ENCODE data around the gene MIPOL1. TPM values are rescaled to one million over a fixed set of nuclear protein-coding genes. Genes with fewer than 3 reads are reported as not detected.
A peak's percentile ranks its signal among the peaks of the same experiment; 100 is the strongest.

Gene MIPOL1
- total and polyA plus RNA-seq, 2 of the 13 experiments (the other 11 are each of a cell fraction or from before 2014, with no cell fraction given), result 8.6 to 34.2 TPM

- H3K27me3 ChIP-seq (ENCODE audit: control insufficient read depth in 1 of 2, insufficient read depth in 2 of 2, low read length in 2 of 2), result peaks cover 0 to 12% of the 10 kb centered on the region in 2 experiments; a peak in 1 of 5 replicates
- peaks cover 14% of the 10 kb centered on the region for H3K4me1 ChIP-seq (ENCODE audit: insufficient read depth, low read length)
- H4K20me1 ChIP-seq (ENCODE audit: insufficient read depth, low read length), result no peaks in the 10 kb centered on the region
- H3K9ac ChIP-seq (ENCODE audit: insufficient read depth, low read depth, low read length), result no peak overlapping the region
- H3K4me2 ChIP-seq (ENCODE audit: low read depth, low read length), result no peak overlapping the region
- ATAC-seq (no peak), DNase-seq (ENCODE audit: low spot score) (no peak), FAIRE-seq (no peak)
- no TSS peak for BruUV-seq (replicated peaks)
- H3K4me3 ChIP-seq (replicated peaks in 1 of 3; ENCODE audit: insufficient read depth in 1 of 3, low read depth in 2 of 3, low read length in 3 of 3), result no peak overlapping the region
- peak; percentile 74 for TF ChIP-seq CREB1 (IDR thresholded peaks at IDR 0.05)
- no peak for TF ChIP-seq CREB1 (CRISPR knock-in tag; IDR thresholded peaks at IDR 0.05)
- TF ChIP-seq NFE2L1 (CRISPR knock-in tag; IDR thresholded peaks at IDR 0.05; ENCODE audit: borderline replicate concordance), result no peak
- TF ChIP-seq ATAD3A (CRISPR knock-in tag; IDR thresholded peaks at IDR 0.05), result no peak
- no peaks in the 10 kb centered on the region for H3K79me2 ChIP-seq (ENCODE audit: insufficient read depth, low read length)
- WGBS (ENCODE audit: low lambda C conversion rate), result 72% methylated on average over 8 of the region's 8 CpGs
- no peaks in the 10 kb centered on the region for H3K36me3 ChIP-seq (replicated peaks in 1 of 2; ENCODE audit: control insufficient read depth in 1 of 2, insufficient read depth in 2 of 2, low read length in 2 of 2)
- ChIA-PET POLR2A (interaction anchor here (0.6 to 3.4 kb wide), 3 partner anchors 15 to 67 kb away, joined by 5 to 29 read pairs (median 6); partner anchors contain the start of gene MIPOL1), CTCF (ENCODE audit: low intra/inter-chr PET ratio, low total read pairs) (no interaction called here)
- H3K27ac ChIP-seq (ENCODE audit: extremely low read length, insufficient read depth, low read length), result no peak overlapping the region
- H2AFZ ChIP-seq (ENCODE audit: low read length), result no peak overlapping the region
- in situ Hi-C loops (cut with HindIII; ENCODE audit: extremely low pct_ligation_motif_present, low pct_unique_long_range_greater_than_20kb) (no loop called here), intact Hi-C loops (cut with micrococcal nuclease; ENCODE audit: unreplicated experiment) (loop anchor here (10.0 kb wide), 1 partner anchor 1525 kb away; no protein-coding TSS in a partner anchor)
- no peaks in the 10 kb centered on the region for H3K9me3 ChIP-seq (ENCODE audit: low read length)
Observed at GRCh38 chr14:37170237-37170636, 27.5 kb upstream of the MIPOL1 start.

DNA sequence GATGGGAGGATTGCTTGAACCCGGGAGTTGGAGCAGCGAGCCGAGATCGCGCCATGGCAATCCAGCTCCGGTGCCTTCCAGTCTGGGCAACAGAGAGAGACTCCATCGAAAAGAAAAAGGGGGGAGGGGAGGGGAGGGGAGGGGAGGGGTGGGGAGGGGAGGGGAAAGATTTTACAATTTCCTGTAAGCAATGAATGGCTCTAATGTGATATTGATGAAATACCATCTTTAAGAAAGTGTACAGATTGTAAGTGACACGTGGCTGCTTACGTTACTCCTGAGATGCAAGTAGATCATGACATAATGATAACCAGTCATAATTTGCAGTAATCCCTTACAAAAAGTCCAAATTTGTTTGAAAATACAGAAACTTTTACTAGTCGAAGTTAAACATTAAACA lies 26.7 kb upstream of the MIPOL1 start:
- POLR2A ChIA-PET, result interaction anchor here (2.4 to 3.4 kb wide), 2 partner anchors 26 to 67 kb away, joined by 6 to 29 read pairs; partner anchors contain the start of gene MIPOL1

More for the DNA sequence above, 26.7 kb upstream of the MIPOL1 start:
- Histone ChIP-seq H3K27ac (ENCODE audit: extremely low read length, insufficient read depth, low read length) (no peak overlapping the region), H3K4me3 (replicated peaks in 1 of 3; ENCODE audit: insufficient read depth in 1 of 3, low read depth in 2 of 3, low read length in 3 of 3) (no peak overlapping the region), H3K36me3 (replicated peaks in 1 of 2; ENCODE audit: control insufficient read depth in 1 of 2, insufficient read depth in 2 of 2, low read length in 2 of 2) (no peaks in the 10 kb centered on the region), H3K4me1 (ENCODE audit: insufficient read depth, low read length) (peaks cover 14% of the 10 kb centered on the region), H3K9me3 (ENCODE audit: low read length) (no peaks in the 10 kb centered on the region), H3K27me3 (ENCODE audit: control insufficient read depth in 1 of 2, insufficient read depth in 2 of 2, low read length in 2 of 2) (peaks cover 0 to 12% of the 10 kb centered on the region in 2 experiments; a peak in 1 of 5 replicates), H4K20me1 (ENCODE audit: insufficient read depth, low read length) (no peaks in the 10 kb centered on the region), H3K4me2 (ENCODE audit: low read depth, low read length) (no peak overlapping the region), H3K79me2 (ENCODE audit: insufficient read depth, low read length) (no peaks in the 10 kb centered on the region), H2AFZ (ENCODE audit: low read length) (no peak overlapping the region), H3K9ac (ENCODE audit: insufficient read depth, low read depth, low read length) (no peak overlapping the region)
- CTCF ChIA-PET (ENCODE audit: low intra/inter-chr PET ratio, low total read pairs), result no interaction called here
- TF ChIP-seq ZNF124 (CRISPR knock-in tag; IDR thresholded peaks at IDR 0.05), result no peak
- no peak for TF ChIP-seq KDM6A (CRISPR knock-in tag; IDR thresholded peaks at IDR 0.05; ENCODE audit: low read depth)
- TF ChIP-seq, protein P1, sequence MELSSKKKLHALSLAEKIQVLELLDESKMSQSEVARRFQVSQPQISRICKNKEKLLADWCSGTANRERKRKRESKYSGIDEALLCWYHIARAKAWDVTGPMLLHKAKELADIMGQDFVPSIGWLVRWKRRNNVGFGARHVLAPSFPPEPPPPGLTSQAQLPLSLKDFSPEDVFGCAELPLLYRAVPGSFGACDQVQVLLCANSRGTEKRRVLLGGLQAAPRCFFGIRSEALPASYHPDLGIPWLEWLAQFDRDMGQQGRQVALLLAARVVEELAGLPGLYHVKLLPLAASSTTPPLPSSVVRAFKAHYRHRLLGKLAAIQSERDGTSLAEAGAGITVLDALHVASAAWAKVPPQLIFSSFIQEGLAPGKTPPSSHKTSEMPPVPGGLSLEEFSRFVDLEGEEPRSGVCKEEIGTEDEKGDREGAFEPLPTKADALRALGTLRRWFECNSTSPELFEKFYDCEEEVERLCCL (CRISPR knock-in tag; IDR thresholded peaks at IDR 0.05; ENCODE audit: borderline replicate concordance), result no peak
- TF ChIP-seq HNRNPK (IDR thresholded peaks at IDR 0.05; ENCODE audit: low read depth, low read length, poor library complexity, severe bottlenecking), result peak; percentile 100
- TF ChIP-seq SP5 (CRISPR knock-in tag; IDR thresholded peaks at IDR 0.05; ENCODE audit: borderline replicate concordance, low read depth), result no peak
- TF ChIP-seq PCBP1 (IDR thresholded peaks at IDR 0.05; ENCODE audit: borderline replicate concordance, low read depth, low read length), result peak; percentile 95; the same call in 1 of the 2 replicates
- TF ChIP-seq CTCF (CRISPR knock-in tag; IDR thresholded peaks at IDR 0.05), result no peak
- TF ChIP-seq PCBP2 (optimal IDR thresholded peaks at IDR 0.05; ENCODE audit: low read depth, low read length, poor library complexity, severe bottlenecking), result peak; percentile 99
- TF ChIP-seq HNRNPLL (IDR thresholded peaks at IDR 0.05; ENCODE audit: low read depth, low read length, poor library complexity, severe bottlenecking), result no peak
- TF ChIP-seq MEIS1 (CRISPR knock-in tag; IDR thresholded peaks at IDR 0.05; ENCODE audit: borderline replicate concordance), result no peak
- TF ChIP-seq KAT8 (CRISPR knock-in tag; IDR thresholded peaks at IDR 0.05), result no peak
- no TSS peak for BruUV-seq (replicated peaks)
- 81% methylated on average over 10 of the region's 10 CpGs for WGBS (ENCODE audit: low lambda C conversion rate)
- in situ Hi-C loops (cut with HindIII; ENCODE audit: extremely low pct_ligation_motif_present, low pct_unique_long_range_greater_than_20kb) (no loop called here), intact Hi-C loops (cut with micrococcal nuclease; ENCODE audit: unreplicated experiment) (loop anchor here (10.0 kb wide), 1 partner anchor 1524 kb away; no protein-coding TSS in a partner anchor)
- DNase-seq (ENCODE audit: low spot score) (no peak), FAIRE-seq (no peak), ATAC-seq (no peak)
